Subcutaneous adipose tissue (tissue), 4 donors: ENCODE data around the gene RNF144A. TPM values are rescaled to one million over a fixed set of nuclear protein-coding genes. Genes with fewer than 3 reads are reported as not detected.

Experiments
- total RNA-seq, 4 donors: library from RNA; depleted of rRNA; stranded (reverse); fragments of >200 nt; gene quantifications; one replicate each; pipeline ENCODE4 v1.1.0, GENCODE V29; 2016
- TF ChIP-seq, protein P1 (sequence below): fragments of 450-650 bp; IDR thresholded peaks from one replicate; pipeline ENCODE4 v1.5.1; 2016; ENCODE audit warnings: low read depth, mild to moderate bottlenecking, control low read depth, antibody characterized with exemption, moderate library complexity

Gene RNF144A
- total RNA-seq, 4 donors from 2014 or later: 12.2 to 45.8 (median 32.6) TPM

DNA sequence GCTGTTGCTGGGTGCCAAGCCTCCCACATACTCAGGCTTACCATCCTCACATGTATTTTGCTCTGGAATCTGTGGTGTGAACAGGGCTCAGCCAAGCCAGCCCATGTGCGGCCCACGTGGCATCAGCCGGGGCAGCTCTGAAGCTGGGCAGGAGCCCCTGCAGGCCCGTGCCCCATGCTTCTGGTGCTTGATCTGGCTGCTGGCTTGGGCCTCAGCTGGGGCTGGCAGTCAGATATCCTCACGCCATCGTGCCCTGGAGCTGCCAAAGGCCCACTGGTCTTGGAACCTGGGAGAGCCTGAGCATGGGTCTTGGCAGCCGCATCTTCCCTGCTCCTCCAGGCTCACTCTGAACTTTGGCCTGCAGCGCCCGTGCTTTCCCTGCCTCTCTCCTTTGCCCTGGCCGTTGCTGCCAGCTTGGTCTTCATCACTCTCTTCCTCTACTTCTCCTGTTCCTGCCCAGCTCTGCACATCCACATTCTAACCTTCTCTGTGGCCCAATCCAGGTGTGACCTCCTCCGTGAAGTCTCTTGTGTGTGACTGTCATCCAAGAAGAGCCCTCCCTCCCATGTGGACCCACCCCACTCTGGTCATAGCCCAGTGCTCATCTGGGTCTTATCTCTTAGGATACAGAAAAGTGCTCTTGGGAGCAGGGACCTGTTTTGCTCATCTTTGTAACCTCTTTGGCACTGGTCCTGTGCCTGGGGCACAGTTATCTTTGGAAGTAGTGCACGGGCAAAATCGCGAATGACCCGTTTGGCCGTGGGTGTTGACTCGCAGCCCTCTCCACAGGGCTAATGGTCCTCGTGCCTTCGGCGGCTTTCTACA, 116.1 kb downstream of the RNF144A start:
- TF ChIP-seq, protein P1, sequence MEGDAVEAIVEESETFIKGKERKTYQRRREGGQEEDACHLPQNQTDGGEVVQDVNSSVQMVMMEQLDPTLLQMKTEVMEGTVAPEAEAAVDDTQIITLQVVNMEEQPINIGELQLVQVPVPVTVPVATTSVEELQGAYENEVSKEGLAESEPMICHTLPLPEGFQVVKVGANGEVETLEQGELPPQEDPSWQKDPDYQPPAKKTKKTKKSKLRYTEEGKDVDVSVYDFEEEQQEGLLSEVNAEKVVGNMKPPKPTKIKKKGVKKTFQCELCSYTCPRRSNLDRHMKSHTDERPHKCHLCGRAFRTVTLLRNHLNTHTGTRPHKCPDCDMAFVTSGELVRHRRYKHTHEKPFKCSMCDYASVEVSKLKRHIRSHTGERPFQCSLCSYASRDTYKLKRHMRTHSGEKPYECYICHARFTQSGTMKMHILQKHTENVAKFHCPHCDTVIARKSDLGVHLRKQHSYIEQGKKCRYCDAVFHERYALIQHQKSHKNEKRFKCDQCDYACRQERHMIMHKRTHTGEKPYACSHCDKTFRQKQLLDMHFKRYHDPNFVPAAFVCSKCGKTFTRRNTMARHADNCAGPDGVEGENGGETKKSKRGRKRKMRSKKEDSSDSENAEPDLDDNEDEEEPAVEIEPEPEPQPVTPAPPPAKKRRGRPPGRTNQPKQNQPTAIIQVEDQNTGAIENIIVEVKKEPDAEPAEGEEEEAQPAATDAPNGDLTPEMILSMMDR: no peak

- TF ChIP-seq, protein P1: no peak
These were observed 117.1 kb downstream of the RNF144A start for GRCh38 chr2:7034303-7034702.

DNA sequence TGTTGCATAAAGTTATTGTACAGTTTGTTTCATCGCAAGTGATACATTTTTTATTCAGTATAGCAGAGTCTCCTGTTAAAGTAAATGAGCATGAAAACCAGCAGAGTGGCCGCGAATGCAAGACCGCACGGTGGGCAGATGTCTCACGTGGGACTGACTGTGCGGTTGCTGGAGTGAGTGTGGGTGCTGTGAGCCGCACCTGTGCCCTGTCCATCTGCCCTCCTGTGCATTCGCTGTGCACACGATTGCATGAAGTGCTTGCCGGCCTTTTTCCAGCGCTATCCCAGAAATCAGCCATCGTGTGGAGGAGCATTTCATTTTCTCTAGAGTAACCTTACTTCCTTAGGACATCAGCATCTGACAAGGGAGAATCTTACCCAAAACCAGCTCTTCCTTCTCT, 118.7 kb downstream of the RNF144A start:
- TF ChIP-seq, protein P1: no peak

GRCh38 chr2:7037340-7038333, 120.4 kb downstream of the RNF144A start:
- TF ChIP-seq, protein P1: no peak

DNA sequence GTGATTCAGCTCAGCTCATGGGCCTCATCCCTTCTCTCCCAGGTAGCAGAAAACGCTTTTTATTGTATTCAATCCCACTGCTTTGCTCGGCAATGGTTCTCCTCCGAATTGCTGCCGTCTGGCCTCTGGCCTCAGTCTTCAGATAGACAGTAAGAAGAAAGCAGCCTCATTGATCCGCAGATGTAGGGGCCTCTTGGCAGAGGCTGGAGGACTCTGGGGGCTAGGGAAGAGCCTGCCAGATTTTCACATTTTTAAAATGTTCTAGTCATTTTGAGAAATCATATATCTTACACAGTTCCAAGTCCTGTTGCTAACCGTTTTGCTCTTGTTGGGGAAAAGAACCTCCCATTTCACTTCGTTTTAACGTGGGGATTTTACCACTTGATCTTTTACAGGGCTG, 123.3 kb downstream of the RNF144A start:
- TF ChIP-seq, protein P1: no peak

- TF ChIP-seq, protein P1: no peak
These were observed 124.2 kb downstream of the RNF144A start for GRCh38 chr2:7041421-7041820.

- TF ChIP-seq, protein P1: no peak
These were observed 126.5 kb downstream of the RNF144A start for GRCh38 chr2:7043690-7044089.
